HG02588 (cell line): Measurements from ENCODE around the gene LAPTM5.
"Not testable (repeated sequence)": the region's sequence is repeated elsewhere in the genome, so short reads cannot be mapped to it uniquely, and the experiment has no call there.

Source experiments
- ATAC-seq: cut with Tn5 transposase; IDR thresholded peaks from one replicate; pipeline ENCODE4 v1.9.1; 2021; ENCODE audit warnings: mild to moderate bottlenecking, moderate library complexity; ENCODE audit not compliant: unreplicated experiment

Gene LAPTM5

GRCh38 chr1:30700528-30701257 lies 56.9 kb downstream of the LAPTM5 start:
- no peak for ATAC-seq

GRCh38 chr1:30699762-30700161 lies 57.8 kb downstream of the LAPTM5 start:
- no peak for ATAC-seq

- ATAC-seq: no peak
These were observed 59.1 kb downstream of the LAPTM5 start for GRCh38 chr1:30698401-30698981.

GRCh38 chr1:30697571-30698376 lies 59.8 kb downstream of the LAPTM5 start:
- peak; percentile 49 for ATAC-seq

GRCh38 chr1:30696831-30697230 lies 60.7 kb downstream of the LAPTM5 start:
- ATAC-seq: no peak

- ATAC-seq: no peak
These were observed 62.1 kb downstream of the LAPTM5 start for GRCh38 chr1:30695439-30695841.

GRCh38 chr1:30694280-30695175 lies 63.0 kb downstream of the LAPTM5 start:
- ATAC-seq: no peak

GRCh38 chr1:30693822-30694221 lies 63.8 kb downstream of the LAPTM5 start:
- ATAC-seq: no peak

GRCh38 chr1:30693366-30693765 lies 64.2 kb downstream of the LAPTM5 start:
- no peak for ATAC-seq

- ATAC-seq: no peak
These were observed 64.6 kb downstream of the LAPTM5 start for GRCh38 chr1:30692948-30693301.

GRCh38 chr1:30692201-30692947 lies 65.2 kb downstream of the LAPTM5 start:
- no peak for ATAC-seq

- ATAC-seq: no peak
These were observed 66.1 kb downstream of the LAPTM5 start for GRCh38 chr1:30691480-30691879.

GRCh38 chr1:30689901-30690645 lies 67.5 kb downstream of the LAPTM5 start:
- ATAC-seq: no peak

GRCh38 chr1:30688920-30689794 lies 68.4 kb downstream of the LAPTM5 start:
- ATAC-seq: no peak

GRCh38 chr1:30688516-30688915 lies 69.1 kb downstream of the LAPTM5 start:
- not testable (repeated sequence) for ATAC-seq

GRCh38 chr1:30687886-30688285 lies 69.7 kb downstream of the LAPTM5 start:
- no peak for ATAC-seq

GRCh38 chr1:30686236-30686935 lies 71.2 kb downstream of the LAPTM5 start:
- ATAC-seq: no peak

GRCh38 chr1:30685796-30686165 lies 71.8 kb downstream of the LAPTM5 start:
- ATAC-seq: no peak
